Measurements from ENCODE around the gene EPS8L3. TPM values are rescaled to one million over a fixed set of nuclear protein-coding genes. Genes with fewer than 3 reads are reported as not detected.

EPS8L3 gene
- total RNA-seq, 1 experiment from 2014 or later = 0.17 TPM

DNA sequence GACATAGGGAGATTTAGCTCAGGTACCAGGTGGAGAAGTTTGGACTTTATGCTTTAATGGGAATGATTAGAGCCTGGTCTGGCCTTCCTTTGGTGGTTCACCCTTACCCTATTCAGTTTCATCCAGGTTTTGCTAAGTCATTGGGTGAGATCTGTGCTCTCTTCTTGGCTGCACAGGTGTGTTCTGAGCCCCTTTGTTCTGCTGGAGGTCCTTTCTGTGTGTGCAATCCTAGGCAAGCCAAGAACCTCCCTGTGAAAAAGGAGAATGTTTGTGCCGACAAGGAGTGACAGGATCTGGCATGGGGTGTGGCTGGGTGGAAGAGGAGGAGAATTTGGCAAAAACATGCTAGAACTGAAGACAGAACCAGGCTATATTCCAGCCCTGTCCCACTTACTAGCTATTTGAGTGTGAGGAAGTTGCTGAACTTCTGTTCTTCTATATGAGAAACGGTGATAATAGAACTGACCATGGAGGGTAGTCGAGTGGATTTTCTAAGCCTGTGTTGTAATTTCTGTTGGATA lies 47.1 kb downstream of the EPS8L3 start (continued):
- TF ChIP-seq NFYB (CRISPR knock-in tag; conservative IDR thresholded peaks at IDR 0.05; ENCODE audit: low read depth) (no peak), TEAD1 (CRISPR knock-in tag; IDR thresholded peaks at IDR 0.05) (no peak)

- Mint-ChIP-seq H3K27me3 (ENCODE audit: low read depth) (no peaks in the 10 kb centered on the region; the same call in 1 of the 2 replicates), H3K4me1 (no peaks in the 10 kb centered on the region), H3K4me3 (no peak overlapping the region), H3K36me3 (no peaks in the 10 kb centered on the region), H3K9me3 (no peaks in the 10 kb centered on the region), H3K27ac (no peak overlapping the region)
- ATAC-seq (no peak), DNase-seq (ENCODE audit: low spot score) (no peak)
- ChIA-PET CTCF (interaction anchor here (2.5 kb wide), 1 partner anchor 76 kb away, joined by 15 read pairs; no protein-coding TSS in a partner anchor), POLR2A (no interaction called here)
- TF ChIP-seq NFE2L1 (CRISPR knock-in tag; IDR thresholded peaks at IDR 0.05) = no peak
- TF ChIP-seq ETV6 (CRISPR knock-in tag; IDR thresholded peaks at IDR 0.05) = no peak
- TF ChIP-seq CREM (CRISPR knock-in tag; IDR thresholded peaks at IDR 0.05) = no peak
- no peak for TF ChIP-seq GTF2I (CRISPR knock-in tag; conservative IDR thresholded peaks at IDR 0.05)
- TF ChIP-seq NFYB (CRISPR knock-in tag; conservative IDR thresholded peaks at IDR 0.05; ENCODE audit: low read depth) = no peak
- no peak for TF ChIP-seq ZNF138 (CRISPR knock-in tag; conservative IDR thresholded peaks at IDR 0.05)
- no peak for TF ChIP-seq JAZF1 (CRISPR knock-in tag; IDR thresholded peaks at IDR 0.05)
- TF ChIP-seq ZNF425 (CRISPR knock-in tag; conservative IDR thresholded peaks at IDR 0.05) = no peak
- TF ChIP-seq TEAD4 (CRISPR knock-in tag; IDR thresholded peaks at IDR 0.05) = no peak
- no peak for TF ChIP-seq ZNF532 (CRISPR knock-in tag; IDR thresholded peaks at IDR 0.05; ENCODE audit: borderline replicate concordance)
- TF ChIP-seq ZNF423 (CRISPR knock-in tag; IDR thresholded peaks at IDR 0.05) = no peak
- no peak for TF ChIP-seq ZNF416 (CRISPR knock-in tag; IDR thresholded peaks at IDR 0.05)
- TF ChIP-seq, protein P1, sequence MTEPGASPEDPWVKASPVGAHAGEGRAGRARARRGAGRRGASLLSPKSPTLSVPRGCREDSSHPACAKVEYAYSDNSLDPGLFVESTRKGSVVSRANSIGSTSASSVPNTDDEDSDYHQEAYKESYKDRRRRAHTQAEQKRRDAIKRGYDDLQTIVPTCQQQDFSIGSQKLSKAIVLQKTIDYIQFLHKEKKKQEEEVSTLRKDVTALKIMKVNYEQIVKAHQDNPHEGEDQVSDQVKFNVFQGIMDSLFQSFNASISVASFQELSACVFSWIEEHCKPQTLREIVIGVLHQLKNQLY (CRISPR knock-in tag; IDR thresholded peaks at IDR 0.05) = no peak
- TF ChIP-seq, protein P2, sequence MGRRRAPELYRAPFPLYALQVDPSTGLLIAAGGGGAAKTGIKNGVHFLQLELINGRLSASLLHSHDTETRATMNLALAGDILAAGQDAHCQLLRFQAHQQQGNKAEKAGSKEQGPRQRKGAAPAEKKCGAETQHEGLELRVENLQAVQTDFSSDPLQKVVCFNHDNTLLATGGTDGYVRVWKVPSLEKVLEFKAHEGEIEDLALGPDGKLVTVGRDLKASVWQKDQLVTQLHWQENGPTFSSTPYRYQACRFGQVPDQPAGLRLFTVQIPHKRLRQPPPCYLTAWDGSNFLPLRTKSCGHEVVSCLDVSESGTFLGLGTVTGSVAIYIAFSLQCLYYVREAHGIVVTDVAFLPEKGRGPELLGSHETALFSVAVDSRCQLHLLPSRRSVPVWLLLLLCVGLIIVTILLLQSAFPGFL (CRISPR knock-in tag; IDR thresholded peaks at IDR 0.05; ENCODE audit: borderline replicate concordance) = no peak
- TF ChIP-seq EMX1 (CRISPR knock-in tag; IDR thresholded peaks at IDR 0.05) = no peak
- TF ChIP-seq PRRX2 (CRISPR knock-in tag; IDR thresholded peaks at IDR 0.05) = no peak
- TF ChIP-seq AFF4 (CRISPR knock-in tag; IDR thresholded peaks at IDR 0.05; ENCODE audit: borderline replicate concordance) = no peak
- TF ChIP-seq, protein P3, sequence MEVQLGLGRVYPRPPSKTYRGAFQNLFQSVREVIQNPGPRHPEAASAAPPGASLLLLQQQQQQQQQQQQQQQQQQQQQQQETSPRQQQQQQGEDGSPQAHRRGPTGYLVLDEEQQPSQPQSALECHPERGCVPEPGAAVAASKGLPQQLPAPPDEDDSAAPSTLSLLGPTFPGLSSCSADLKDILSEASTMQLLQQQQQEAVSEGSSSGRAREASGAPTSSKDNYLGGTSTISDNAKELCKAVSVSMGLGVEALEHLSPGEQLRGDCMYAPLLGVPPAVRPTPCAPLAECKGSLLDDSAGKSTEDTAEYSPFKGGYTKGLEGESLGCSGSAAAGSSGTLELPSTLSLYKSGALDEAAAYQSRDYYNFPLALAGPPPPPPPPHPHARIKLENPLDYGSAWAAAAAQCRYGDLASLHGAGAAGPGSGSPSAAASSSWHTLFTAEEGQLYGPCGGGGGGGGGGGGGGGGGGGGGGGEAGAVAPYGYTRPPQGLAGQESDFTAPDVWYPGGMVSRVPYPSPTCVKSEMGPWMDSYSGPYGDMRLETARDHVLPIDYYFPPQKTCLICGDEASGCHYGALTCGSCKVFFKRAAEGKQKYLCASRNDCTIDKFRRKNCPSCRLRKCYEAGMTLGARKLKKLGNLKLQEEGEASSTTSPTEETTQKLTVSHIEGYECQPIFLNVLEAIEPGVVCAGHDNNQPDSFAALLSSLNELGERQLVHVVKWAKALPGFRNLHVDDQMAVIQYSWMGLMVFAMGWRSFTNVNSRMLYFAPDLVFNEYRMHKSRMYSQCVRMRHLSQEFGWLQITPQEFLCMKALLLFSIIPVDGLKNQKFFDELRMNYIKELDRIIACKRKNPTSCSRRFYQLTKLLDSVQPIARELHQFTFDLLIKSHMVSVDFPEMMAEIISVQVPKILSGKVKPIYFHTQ (CRISPR knock-in tag; IDR thresholded peaks at IDR 0.05) = no peak
- TF ChIP-seq TCF7 (CRISPR knock-in tag; IDR thresholded peaks at IDR 0.05; ENCODE audit: low read depth) = no peak
Measured at GRCh38 chr1:109716121-109716520, 47.6 kb downstream of the EPS8L3 start.
